PC-9 (cell line): ENCODE results near the gene RBM43.

Source experiments
- CTCF ChIP-seq: fragments of 200-600 bp; sonication (generic); conservative IDR thresholded peaks from 2 replicates; pipeline ENCODE4 v1.6.1; 2017; ENCODE audit warnings: mixed run types, antibody characterized with exemption, mild to moderate bottlenecking, moderate library complexity
- EZH2 ChIP-seq: fragments of 200-600 bp; sonication (generic); IDR thresholded peaks from 2 replicates; pipeline ENCODE4 v1.8.0; 2017; ENCODE audit warnings: antibody characterized with exemption, low read depth

- TF ChIP-seq CTCF (no peak), EZH2 (no peak)
Observed at GRCh38 chr2:151292141-151292540, 30.5 kb upstream of the RBM43 start.
